NCI-H1092 treated with DMSO at 0.1 percent for 48 hours (cell line): ENCODE data around the gene SV2C.

Experiments
- DNase-seq: peaks from one replicate; lab custom pipeline; 2025; lab: John Stamatoyannopoulos, UW

SV2C gene

DNA sequence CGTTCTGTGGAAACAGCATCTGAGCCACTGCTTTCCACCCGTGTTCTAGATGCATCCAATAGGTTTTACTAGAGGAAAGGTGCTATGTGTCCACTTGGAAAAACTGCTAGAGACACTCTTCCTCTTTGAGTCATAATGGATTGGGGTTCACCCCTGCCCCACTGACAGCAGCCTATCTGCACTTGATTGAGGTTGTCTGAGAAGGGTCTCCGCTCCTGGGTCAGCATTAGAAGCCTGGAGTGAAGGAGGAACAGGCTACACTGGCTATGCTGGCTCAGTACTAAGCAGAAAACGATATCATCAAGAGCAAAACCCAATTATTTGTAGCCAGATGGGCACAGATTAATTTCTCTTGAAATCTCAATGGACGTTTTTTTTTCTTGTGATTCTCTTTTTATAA lies 167.3 kb downstream of the SV2C start:
- DNase-seq = no peak

DNA sequence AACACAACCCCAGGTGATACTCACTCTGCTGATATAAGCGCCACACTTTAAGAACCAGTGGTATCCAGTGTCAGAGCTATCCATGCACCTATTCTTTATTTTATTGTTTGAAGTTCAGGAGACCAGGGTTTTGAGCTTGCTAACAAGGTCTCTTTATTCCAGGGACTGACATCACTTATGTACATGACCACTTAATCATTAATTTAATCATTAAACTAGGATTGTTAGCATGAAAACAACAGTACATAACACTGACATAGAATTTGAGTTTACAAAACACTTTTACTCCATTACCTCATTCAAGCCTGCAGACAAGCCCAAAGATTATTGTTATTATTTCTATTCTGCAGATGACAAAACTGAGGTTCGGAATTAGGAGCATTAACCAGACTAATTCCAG lies 168.5 kb downstream of the SV2C start:
- DNase-seq = no peak

DNA sequence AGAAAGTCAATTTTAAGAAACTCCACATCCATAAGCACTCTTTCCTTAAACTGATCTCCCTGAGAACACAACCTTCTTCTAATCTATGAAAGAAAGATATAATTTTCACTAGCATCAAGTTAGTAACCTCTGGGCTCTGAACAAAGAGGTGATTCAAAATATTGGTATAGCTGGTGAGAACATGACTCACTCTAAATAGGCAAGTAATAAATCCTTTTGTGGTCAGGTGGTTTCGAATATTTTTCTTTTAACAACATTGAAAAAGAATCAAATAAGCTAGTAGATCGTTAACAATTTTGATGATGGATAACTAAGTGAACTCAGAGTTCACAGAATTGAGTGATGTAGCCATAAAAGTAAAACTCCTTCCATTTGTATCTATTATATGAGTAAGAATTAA lies 169.3 kb downstream of the SV2C start:
- no peak for DNase-seq

DNA sequence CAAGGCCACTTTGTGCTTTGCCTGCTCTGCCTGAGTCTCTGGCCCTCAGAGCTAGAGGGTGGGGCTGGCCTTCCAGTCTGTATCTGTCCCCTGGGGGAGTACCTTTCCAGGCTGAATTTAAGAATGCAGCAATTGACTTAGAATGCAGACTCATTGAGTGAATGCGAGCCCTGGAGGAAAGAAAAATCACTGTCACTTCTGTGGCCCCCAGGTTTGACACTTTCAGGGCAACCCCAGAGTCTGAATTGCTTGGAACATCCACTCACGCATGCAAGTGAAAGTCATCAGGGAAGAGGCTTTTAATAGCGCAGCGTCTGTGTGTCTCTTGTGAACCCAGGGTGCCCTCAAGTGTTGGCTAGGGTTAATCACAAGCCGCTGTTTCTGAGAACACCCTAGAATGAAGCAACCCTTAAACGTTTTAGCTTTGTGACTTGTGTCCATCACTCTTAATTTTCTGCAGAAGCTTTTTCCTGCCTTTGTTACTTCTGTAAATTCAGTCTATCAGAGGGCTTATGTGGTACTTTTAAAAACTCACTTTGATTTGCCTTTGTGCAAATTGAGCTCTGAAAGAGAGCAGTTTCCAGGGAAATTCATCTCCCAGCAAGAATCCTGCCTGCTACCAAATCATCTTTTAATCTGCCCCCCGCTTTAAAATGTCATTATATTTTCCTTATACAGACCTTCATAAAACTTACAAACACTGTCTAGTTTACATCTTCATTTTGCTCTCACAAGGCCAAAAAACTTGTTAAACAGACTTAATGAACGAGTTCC lies 173.1 kb downstream of the SV2C start:
- DNase-seq = peak; percentile 16

DNA sequence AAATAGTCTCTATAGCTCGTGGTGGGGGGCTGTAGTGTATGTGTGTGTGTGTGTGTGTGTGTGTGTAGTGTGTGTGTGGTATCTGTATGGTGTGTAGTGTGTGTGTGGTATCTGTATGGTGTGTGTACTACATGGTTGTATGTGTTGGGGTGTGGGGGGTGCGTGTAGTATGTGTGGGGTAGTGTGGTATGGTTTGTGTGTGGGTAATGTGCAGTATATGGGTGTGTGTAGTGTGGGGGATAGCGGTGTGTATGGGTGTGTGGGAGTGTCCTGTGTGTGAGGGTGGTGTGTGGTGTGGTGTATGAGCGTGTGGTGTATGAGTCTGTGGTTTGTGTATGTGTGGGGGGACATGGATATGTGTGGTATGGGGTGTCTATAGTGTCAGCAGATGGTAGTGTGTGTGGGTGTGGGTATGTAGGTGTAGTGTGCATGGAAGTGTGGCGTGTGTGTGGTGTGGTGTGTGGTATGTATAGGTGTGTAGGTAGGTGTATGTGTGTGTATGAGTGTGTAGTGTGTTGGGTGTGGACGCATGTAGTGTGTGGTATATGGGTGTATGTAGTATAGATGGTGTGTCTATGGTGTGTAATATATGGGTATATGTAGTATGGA lies 174.1 kb downstream of the SV2C start:
- no peak for DNase-seq

DNA sequence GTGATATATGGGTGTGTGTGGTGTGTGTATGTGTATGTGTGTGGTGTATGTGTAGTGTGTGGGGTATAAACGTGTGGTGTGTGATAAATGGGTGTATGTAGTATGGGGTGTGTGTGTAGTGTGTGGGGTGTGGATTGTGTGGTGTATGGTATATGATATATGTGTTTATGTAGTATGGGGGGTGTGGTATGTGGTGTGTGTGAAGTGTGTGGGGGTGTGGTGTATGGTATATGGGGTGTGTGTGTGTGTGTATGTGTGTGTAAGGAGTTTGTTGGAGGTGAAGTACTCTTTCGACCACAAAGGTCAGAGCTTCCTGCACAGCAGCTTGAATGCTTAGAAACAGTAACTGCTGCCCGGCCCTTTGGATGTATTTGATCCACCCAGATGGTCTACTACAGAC lies 174.7 kb downstream of the SV2C start:
- no peak for DNase-seq

DNA sequence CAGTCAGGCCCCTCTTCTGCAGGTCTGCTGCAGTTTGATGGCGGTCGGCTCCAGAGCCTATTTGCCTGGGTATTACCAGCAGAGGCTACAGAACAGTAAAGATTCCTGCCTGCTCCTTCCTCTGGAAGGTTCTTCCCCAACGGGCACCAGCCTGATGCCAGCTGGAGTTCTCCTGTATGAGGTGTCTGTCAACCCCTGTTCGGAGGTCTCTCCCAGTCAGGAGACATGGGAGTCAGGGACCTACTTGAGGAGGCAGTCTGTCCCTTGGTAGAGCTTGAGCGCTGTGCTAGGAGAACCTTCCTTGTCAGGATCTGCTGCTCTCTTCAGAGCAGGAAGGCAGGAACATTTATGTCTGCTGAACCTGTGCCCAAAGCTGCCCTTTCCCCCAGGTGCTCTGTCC lies 181.5 kb downstream of the SV2C start:
- DNase-seq = no peak

DNA sequence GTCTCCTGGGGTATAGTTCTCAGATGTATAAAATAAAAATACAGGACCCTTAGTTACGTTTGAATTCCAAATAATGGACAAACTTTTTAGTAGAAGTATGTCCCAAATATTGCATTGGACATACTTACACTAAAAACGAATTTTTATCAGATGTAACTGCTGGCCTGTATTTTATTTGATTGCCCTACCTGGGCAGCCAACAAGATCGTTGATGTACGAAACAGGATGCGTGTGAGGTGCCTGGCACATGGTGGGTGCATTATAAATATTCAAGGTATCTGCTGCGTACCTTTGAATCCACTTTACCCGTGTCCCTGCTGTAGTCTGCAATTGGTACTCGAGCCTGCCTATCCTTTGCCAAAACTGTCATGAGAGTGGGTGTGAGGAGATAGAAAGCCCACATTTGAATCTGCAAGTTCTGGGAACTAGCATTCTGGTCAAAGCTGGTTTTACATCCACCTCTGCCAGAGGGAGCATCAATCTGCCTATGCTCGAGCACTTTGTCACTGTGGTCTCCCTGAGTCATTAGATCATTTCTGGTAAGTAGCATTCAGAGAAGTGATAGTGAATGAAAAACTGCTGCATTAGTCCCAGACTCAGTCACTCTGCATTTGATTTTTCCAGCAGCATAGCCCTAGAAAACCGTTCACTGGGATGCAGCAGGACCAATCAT lies 186.2 kb downstream of the SV2C start:
- no peak for DNase-seq

DNA sequence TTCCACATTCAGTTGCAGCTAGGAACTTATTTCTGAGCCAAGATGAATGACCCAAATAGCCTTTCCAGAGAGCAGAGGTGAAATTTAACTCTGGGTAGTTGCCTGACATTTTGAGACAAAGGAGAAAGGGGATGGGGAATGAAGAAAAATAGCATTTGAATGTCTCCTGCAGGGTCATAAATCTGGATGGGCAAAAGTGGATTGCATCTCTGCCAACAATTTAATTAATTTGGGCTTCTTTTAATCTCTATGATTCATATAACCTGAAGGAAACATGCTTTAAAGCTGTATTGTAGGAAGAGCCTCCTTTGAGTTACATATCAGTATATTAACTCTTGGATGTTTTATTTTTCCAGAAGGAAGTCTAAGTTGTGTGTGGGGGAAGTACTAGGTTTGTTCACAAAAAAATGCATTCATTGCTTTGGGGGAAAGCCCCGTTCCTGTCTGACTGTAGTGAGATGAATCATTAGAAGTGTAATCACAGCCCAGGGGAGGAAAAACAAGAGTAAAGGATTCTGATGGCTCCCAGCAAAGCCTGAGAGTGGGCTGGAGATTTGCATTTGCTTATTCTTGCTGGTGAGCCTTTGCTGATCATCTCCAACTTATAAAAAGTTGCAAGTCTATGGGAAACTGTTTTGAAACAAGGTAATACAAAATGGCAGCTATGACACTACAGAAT lies 186.9 kb downstream of the SV2C start:
- DNase-seq = no peak

DNA sequence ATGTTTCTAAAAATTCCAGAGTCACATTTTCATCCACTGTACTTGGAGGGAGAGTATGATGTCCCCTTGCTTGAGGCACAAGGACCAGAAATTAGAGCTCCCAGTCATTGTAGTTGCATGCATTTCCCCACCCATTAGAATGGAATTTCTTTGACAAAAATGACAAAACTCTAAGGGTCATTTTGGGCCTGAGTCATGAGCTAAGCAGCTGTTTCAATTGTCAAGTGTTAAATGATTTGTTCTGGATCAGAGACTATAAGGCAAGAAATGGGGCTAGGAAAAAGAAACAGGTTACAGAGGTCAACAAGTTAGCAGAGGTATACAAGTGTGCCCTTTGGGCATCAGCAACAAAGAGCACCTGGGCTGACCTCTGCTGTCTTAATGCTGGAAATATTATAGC lies 188.7 kb downstream of the SV2C start:
- no peak for DNase-seq

DNA sequence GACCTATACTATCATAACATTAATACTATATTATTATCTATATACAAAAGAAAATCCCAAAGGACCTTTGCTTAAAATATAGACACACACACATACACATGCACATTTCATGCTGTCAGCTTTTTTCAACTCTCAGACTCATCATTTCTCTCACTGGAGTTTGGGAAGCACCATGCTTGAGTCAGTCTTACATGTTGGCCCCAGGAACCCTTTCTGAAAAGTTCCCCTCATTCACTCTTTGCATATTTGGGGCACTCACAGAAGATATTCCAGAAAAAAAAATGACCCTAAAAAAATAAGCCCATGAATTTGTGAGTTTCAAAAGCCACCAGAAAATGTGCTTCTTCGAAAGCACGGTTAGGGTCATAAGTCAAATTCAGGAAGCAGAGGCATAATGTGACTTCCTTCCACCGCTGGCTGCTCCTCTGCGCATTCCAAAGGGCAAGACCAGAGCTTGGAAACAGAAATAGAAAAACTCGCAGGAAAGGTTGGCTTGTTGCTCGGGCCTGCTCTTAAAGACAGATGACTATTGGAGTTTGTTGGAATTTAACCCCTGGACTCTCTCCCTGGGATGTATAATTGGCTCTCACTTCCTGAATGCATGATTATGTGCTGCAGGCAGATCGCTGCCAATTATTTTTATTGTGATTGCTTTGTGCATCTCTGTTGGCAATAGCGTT lies 190.2 kb downstream of the SV2C start:
- no peak for DNase-seq

DNA sequence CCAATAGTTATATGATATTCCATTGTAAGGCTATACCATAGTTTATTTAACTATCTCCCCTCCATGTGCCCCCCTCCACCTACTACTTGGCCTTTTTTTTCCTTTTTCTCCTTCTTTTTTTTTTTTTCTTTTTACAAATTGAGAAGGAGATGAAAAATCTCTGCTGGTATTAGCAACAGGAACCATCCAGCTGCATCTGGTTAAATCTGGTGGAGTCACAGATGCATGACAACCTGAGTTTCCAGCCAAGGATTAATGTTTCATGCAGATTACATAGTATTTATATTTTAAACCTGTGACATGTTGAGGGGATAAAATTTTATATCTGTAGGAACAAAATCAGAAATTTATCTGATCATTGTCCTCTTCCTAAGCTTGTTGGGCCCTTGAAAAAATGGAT lies 191.4 kb downstream of the SV2C start:
- DNase-seq = no peak

DNA sequence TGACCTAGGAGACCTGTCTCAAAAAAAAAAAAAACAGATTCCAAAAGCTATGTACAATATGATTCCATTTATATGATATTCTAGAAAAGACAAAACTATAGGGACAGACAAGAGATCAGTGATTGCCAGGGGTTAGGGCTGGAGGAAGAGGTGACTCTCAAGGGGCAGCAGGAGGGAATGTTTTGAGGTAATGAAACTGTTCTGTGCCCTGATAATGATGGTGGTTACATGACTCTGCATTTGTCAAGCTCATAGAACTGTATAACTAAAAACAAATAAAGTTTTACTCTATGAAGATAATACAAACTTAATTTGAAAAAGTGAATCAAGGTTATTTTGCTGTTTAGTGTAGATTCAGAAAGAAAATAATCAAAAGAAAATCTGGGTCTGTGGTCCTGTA lies 194.6 kb downstream of the SV2C start:
- DNase-seq = no peak

DNA sequence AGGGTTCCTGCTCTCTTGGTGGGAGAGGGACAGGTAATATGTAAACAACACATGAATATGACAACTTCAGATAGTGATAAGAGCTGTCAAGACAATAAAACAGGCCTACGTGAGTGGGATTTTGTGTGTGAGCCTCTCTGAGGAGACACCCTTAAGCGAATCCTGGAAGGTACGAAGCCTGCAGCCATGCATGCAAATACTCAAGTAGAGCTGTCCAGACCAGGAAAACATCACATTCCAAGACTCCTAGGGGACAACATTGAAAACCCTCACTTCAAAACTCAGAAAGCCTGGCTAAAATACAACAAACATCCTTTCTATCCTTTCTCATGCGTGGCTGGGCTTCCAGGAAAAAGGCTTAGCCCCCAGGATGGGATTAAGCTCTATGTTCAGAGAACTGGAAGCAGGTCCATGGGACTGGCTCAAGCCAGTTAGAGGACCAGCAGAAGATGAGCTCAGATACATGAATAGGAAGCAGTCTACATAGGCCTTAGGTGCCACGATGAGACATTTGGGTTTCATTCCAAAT lies 195.1 kb downstream of the SV2C start:
- no peak for DNase-seq

DNA sequence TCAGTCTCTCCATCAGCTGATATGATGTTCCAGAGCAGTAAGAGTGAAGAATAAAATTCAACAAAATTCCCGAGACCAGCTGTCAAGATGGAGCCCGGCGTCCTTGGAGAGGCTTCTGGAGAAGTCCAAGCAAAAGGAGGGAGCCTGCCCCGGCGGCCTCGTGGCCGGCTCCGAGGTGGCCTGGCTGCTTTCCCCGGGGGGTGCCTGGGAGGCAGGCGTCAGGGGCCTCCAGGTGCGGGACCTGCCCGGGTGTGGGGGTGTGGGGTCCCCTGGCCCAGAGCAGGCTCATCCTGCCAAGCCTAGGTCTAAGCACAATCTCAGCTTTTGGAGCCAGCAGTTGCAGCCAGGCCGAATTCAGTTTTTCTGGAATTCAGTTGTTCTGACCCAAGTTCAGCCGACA lies 197.3 kb downstream of the SV2C start:
- DNase-seq = no peak

DNA sequence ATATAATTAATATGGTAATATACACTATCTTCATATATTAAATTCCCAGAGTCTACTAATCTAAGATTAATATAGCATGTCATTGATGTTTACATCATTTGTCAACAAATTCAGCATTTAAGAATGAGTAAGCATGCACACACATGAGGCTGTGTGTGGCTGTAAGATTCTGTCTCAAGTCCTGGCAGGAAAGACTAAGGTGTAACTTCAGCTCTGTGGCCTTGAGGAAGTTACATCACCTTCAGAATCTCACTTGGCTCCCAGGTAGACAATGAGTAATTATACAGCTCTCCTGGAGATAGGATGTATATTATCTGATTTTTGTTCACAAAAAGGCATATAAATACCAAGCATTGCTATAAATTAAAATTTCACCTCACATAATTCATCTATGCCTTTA lies 200.5 kb downstream of the SV2C start:
- DNase-seq = no peak

DNA sequence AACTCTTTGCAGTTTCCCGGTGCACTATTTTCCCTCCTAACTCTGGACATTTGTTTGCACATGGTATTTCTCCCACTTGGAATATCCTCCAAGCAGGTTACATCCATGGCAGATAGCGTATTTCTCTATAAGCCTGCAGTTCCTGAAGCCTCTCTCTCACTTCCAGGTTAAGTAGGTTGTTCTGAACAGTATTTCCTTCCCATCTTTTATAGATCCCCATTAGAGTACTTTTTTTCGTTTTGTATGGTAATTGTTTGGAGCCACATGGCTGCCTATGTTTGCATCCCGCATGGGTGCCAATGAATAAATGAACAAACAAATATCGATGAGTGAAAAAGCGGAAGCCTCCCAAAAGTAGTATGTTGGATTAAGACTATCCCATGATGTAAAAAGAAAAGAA lies 206.5 kb downstream of the SV2C start:
- no peak for DNase-seq

DNA sequence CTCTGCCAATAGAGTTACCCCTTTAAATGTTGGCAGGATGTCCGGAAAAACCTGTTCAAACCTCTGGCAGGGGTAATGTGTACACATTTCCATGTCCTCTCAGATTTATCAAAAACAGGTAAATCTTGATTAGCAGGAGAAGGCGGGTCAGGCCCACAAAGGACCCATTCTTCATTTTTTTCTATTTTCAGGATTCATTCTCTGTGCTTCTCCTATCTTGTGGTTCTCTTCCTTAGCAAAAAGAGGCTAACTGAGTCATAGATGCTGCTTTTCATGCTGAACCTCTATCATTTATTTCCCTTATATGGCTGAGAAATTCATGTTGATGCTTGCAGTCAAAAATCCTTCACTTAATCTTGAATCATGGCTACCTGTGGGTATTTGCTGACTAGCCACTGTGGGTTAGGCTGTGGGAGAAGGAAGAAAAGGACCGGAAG lies 207.2 kb downstream of the SV2C start:
- DNase-seq = no peak

DNA sequence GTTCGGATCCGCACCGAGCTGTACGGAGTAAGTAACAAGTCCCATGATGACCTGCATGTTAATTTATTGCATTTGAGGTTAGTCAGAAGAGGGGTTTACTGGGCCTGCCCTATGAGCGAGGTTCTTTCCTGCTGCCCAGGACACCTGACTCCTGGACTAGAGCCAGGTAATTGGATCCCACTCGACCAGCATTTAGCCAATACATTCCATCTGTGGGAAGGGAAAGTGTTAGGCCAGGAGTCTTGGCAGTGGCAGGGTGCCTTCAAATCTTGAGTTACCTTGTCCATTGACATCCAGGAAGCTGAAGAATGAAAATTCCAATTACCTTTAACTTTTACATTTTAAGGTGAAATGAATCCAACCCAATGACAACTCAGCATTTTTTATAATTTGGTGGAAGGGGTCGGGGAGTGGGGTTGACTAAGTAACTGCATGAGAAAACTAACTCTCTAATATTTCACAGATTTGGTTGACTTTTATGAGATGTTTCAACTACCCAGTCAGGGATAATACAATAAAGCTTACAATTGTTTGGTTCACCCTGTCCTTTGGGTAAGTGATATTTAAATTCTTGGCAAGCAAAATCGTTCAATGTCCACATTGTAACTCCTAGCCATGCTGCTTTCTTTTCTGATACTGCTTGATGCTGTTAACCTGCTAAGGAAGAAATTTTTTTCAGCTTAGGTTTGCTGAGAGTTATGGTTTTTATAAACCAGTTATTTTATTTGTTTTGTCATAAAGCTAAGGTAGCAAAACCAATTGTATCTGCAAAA lies 208.3 kb downstream of the SV2C start:
- no peak for DNase-seq

DNA sequence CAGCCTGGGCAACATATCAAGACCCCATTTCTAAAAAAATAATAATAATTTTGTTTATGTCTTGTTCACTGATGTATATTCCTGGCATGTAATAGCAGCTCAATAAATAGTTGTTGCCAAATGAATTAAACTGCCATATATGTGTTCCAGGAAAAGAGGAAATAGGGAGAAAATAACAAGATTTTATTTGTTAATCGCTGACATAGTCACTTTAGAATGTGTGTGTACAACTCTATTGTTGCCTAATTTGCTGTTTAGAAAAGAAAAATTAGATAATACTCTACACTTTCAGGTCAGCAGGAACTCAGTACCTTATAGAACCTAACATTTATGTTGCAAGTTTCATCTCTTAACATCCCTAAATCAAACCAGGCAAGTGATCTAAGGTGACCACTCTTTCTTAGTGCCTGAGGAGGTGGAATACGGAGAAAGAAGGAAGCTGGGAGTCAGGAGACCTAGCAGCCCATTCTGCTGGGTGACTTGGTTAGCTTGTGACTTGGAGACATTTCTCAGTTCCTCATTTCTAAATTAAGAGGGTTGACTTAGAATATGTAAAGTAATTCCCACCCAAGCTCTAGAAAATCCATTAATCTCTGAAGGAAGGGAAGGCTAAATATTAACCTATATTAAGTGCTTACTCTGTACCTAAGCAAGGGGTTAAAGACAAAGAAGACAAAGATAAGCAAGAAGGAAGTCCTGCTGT lies 209.6 kb downstream of the SV2C start:
- no peak for DNase-seq

DNA sequence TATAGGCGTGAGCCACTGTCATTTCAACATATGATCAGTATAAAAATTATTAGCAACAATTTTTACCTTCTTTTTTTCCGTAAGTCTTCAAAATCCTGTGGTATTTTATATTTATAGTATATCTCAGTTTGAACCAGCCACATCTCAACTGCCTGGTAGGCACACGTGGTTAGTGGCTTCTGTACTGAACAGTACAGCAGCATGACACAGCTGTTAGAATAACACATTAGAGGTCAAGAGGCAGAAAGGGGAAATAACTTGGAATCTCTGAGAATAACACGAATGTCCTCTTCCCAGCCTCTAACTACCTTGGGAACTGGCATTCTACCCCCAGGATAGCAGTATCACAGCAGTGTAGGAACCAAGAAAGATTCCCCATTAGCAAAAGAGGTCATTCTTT lies 211.4 kb downstream of the SV2C start:
- DNase-seq = no peak
